Activated naive CD8-positive, alpha-beta T cell treated with anti-CD3 and anti-CD28 coated beads for 36 hours (primary cell): ENCODE results near the gene GCLM. TPM values are rescaled to one million over a fixed set of nuclear protein-coding genes. Genes with fewer than 3 reads are reported as not detected.

ENCODE experiments used
- DNase-seq: peaks from one replicate; pipeline ENCODE4 v3.0.0; 2021
- H3K27ac Mint-ChIP-seq: one replicate; pipeline ENCODE4 v1.8.0; 2022; ENCODE audit warnings: mild to moderate bottlenecking, moderate library complexity, mixed read lengths
- H3K27me3 Mint-ChIP-seq: one replicate; pipeline ENCODE4 v1.8.0; 2022; ENCODE audit warnings: mild to moderate bottlenecking, mixed read lengths
- H3K36me3 Mint-ChIP-seq: one replicate; pipeline ENCODE4 v1.8.0; 2021; ENCODE audit warnings: mild to moderate bottlenecking, mixed read lengths
- H3K4me1 Mint-ChIP-seq: one replicate; pipeline ENCODE4 v1.8.0; 2021; ENCODE audit warnings: mixed read lengths
- H3K4me3 Mint-ChIP-seq: one replicate; pipeline ENCODE4 v1.8.0; 2022; ENCODE audit warnings: mild to moderate bottlenecking, moderate library complexity, mixed read lengths
- H3K9me3 Mint-ChIP-seq: one replicate; pipeline ENCODE4 v1.8.0; 2022; ENCODE audit warnings: mixed read lengths
- total RNA-seq, 2 experiments: library from RNA; stranded (reverse); gene quantifications; one replicate each; pipeline ENCODE4 v1.2.3, GENCODE V29; 2021

The GCLM gene
- total RNA-seq, 2 experiments from 2014 or later = 16.0 to 17.8 TPM

- peaks cover 6% of the 10 kb centered on the region for H3K27me3 Mint-ChIP-seq
- H3K27ac Mint-ChIP-seq = peak overlapping the region; percentile 92
- peak overlapping the region; percentile 90 for H3K4me3 Mint-ChIP-seq
- no peaks in the 10 kb centered on the region for H3K9me3 Mint-ChIP-seq
- H3K4me1 Mint-ChIP-seq = peaks cover 28% of the 10 kb centered on the region
- peaks cover 2% of the 10 kb centered on the region for H3K36me3 Mint-ChIP-seq
- no peak for DNase-seq
These were observed 63.6 kb downstream of the GCLM start for GRCh38 chr1:93845538-93846205.

- H3K4me1 Mint-ChIP-seq = peaks cover 26% of the 10 kb centered on the region
- H3K36me3 Mint-ChIP-seq = peaks cover 2% of the 10 kb centered on the region
- peak overlapping the region; percentile 18 for H3K4me3 Mint-ChIP-seq
- H3K9me3 Mint-ChIP-seq = no peaks in the 10 kb centered on the region
- peaks cover 6% of the 10 kb centered on the region for H3K27me3 Mint-ChIP-seq
- no peak overlapping the region for H3K27ac Mint-ChIP-seq
- DNase-seq = peak; percentile 16
These were observed 64.8 kb downstream of the GCLM start for GRCh38 chr1:93844262-93845045.

- H3K27ac Mint-ChIP-seq = no peak overlapping the region
- no peaks in the 10 kb centered on the region for H3K9me3 Mint-ChIP-seq
- peaks cover 20% of the 10 kb centered on the region for H3K4me1 Mint-ChIP-seq
- H3K36me3 Mint-ChIP-seq = peaks cover 2% of the 10 kb centered on the region
- no peak for DNase-seq
- no peak overlapping the region for H3K4me3 Mint-ChIP-seq
- H3K27me3 Mint-ChIP-seq = peaks cover 6% of the 10 kb centered on the region
These were observed 66.3 kb downstream of the GCLM start for GRCh38 chr1:93842750-93843500.

DNA sequence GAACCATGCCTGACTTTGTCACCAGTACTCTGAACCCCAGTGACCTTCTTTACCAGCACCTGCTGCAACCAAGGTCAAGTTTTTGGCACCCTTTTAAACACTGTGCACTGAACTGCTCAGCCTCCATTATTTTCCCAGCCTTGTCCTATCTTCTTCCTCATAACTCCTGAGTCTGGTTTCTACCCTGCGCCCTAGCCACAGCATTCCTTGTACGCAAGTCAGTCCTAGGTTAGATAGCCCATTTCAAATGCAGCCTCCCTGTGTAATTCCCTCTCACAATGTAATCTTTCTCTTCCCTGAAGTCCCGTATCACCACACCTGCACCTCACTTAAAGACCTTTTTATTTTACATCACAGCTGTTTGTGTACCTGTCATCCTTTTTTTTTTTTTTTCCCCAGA lies 67.5 kb downstream of the GCLM start:
- Mint-ChIP-seq H3K4me3 (no peak overlapping the region), H3K27me3 (no peaks in the 10 kb centered on the region), H3K36me3 (no peaks in the 10 kb centered on the region), H3K9me3 (no peaks in the 10 kb centered on the region), H3K27ac (no peak overlapping the region), H3K4me1 (peaks cover 15% of the 10 kb centered on the region)
- DNase-seq = no peak

- Mint-ChIP-seq H3K27me3 (no peaks in the 10 kb centered on the region), H3K27ac (no peak overlapping the region), H3K36me3 (no peaks in the 10 kb centered on the region), H3K9me3 (no peaks in the 10 kb centered on the region), H3K4me3 (no peak overlapping the region), H3K4me1 (peaks cover 14% of the 10 kb centered on the region)
- DNase-seq = no peak
These were observed 68.2 kb downstream of the GCLM start for GRCh38 chr1:93840956-93841482.

DNA sequence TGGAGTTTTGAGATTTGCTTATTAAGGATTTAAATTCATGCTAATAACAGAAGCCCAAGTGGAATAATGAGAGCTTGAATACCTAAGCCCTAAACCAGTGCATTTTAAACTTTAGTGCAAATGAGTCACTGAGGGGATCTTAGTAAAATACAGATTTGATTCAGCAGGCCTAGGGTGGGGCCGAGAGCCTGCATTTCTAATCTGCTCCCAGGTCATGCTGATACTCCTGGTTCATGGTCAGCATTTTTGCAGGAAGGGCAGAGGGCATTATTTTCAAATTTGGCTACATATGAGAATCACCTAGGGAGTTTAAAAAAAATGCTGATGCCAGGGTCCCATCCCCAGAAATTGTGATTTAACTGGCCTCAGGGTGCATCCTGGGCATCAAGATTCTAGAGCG lies 69.5 kb downstream of the GCLM start:
- no peak for DNase-seq
- H3K36me3 Mint-ChIP-seq = peaks cover 2% of the 10 kb centered on the region
- no peaks in the 10 kb centered on the region for H3K27me3 Mint-ChIP-seq
- H3K27ac Mint-ChIP-seq = no peak overlapping the region
- no peaks in the 10 kb centered on the region for H3K9me3 Mint-ChIP-seq
- H3K4me1 Mint-ChIP-seq = peaks cover 5% of the 10 kb centered on the region
- no peak overlapping the region for H3K4me3 Mint-ChIP-seq

DNA sequence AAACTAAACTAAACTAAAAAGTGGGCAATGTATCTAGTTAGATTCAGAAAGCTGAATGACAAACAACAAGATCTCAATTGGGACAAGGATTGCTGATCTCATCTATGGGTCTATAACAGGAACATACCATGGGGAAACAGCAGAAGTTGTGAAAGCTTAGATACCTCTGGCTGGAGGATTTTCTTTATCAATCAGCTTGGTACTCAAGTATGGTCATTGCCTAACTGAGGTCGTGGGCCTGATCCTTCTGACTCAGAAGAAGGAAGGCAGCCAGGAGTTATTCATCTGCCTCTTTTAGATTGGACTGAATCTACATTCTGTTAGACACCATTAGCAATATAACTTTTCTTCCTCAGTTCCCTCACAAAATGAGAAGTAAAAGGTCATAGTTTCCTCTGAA lies 69.9 kb downstream of the GCLM start:
- Mint-ChIP-seq H3K4me3 (no peak overlapping the region), H3K27ac (no peak overlapping the region), H3K9me3 (no peaks in the 10 kb centered on the region), H3K4me1 (peaks cover under 1% of the 10 kb centered on the region), H3K27me3 (no peaks in the 10 kb centered on the region), H3K36me3 (peaks cover 4% of the 10 kb centered on the region)
- DNase-seq = no peak

DNA sequence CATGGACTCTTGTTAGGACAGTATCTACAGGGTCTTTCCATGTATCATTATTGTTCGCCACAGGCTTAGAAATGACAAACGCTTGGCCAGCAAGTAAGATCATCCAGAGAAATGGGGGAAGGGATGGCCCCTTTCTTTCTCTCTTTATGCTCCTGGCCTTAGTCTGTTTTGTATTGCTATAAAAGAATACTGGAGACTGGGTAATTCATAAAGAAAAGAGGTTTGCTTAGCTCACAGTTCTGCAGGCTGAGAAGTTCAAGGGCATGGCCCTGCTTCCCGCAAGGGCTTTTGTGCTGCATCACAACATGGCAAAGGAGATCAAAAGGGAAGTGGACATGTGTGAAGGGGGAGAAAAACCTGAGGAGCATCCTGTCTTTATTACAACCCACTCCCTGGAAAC lies 71.3 kb downstream of the GCLM start:
- Mint-ChIP-seq H3K27me3 (no peaks in the 10 kb centered on the region), H3K4me1 (no peaks in the 10 kb centered on the region), H3K27ac (no peak overlapping the region), H3K36me3 (peaks cover 8% of the 10 kb centered on the region), H3K4me3 (no peak overlapping the region), H3K9me3 (peaks cover 2% of the 10 kb centered on the region)
- no peak for DNase-seq

Other genes with a start within 250 kb of the GCLM start
- gene BCAR3, start 227.6 kb downstream of the GCLM start, total RNA-seq = under 1 TPM; 0.66 to 0.72 TPM
- 100 to 1,000 TPM; 114 to 117 TPM for gene DNTTIP2, start 30.2 kb downstream of the GCLM start, total RNA-seq
- gene ABCA4, start 211.7 kb upstream of the GCLM start, total RNA-seq = not detected